Fibroblast of lung (primary cell): Measurements from ENCODE around the gene ACACB. TPM values are rescaled to one million over a fixed set of nuclear protein-coding genes. Genes with fewer than 3 reads are reported as not detected.
A peak's percentile ranks its signal among the peaks of the same experiment; 100 is the strongest.

Source experiments
- DNase-seq, 2 donors: peaks; one replicate each; pipeline versions ENCODE4 v3.0.0 to v3.0.0-alpha.2; 2010; ENCODE audit warnings: low read depth in 2 of 2
- H2AFZ ChIP-seq: 2 replicates; pipeline ENCODE4 v1.5.1; 2012; ENCODE audit warnings: low read length, control low read depth, inconsistent platforms
- H3K27ac ChIP-seq: 2 replicates; pipeline ENCODE4 v1.5.1; 2011; ENCODE audit warnings: low read length, control low read depth; ENCODE audit not compliant: insufficient read depth
- H3K27me3 ChIP-seq: 2 replicates; pipeline ENCODE4 v1.5.1; 2011; ENCODE audit warnings: mild to moderate bottlenecking, low read length; ENCODE audit not compliant: control insufficient read depth, insufficient read depth
- H3K36me3 ChIP-seq: 2 replicates; pipeline ENCODE4 v1.5.1; 2011; ENCODE audit warnings: low read length; ENCODE audit not compliant: control insufficient read depth, insufficient read depth
- H3K4me1 ChIP-seq: 2 replicates; pipeline ENCODE4 v1.5.1; 2011; ENCODE audit warnings: low read length; ENCODE audit not compliant: control insufficient read depth, insufficient read depth; ENCODE audit errors: extremely low read depth
- H3K4me2 ChIP-seq: 2 replicates; pipeline ENCODE4 v1.5.1; 2011; ENCODE audit warnings: low read length, control low read depth; ENCODE audit not compliant: insufficient read depth; ENCODE audit errors: extremely low read depth
- H3K4me3 ChIP-seq, 4 experiments: fragments of 200-600 bp in 1 of 4; sonication (generic) in 1 of 4; replicated peaks in 1 of 4; 2 replicates each; pipeline ENCODE4 v1.5.1; 2011 to 2016; ENCODE audit warnings: low read length in 4 of 4, low read depth in 3 of 4, mild to moderate bottlenecking in 3 of 4, control low read depth in 2 of 4, inconsistent platforms in 1 of 4, mixed read lengths in 1 of 4; ENCODE audit not compliant: insufficient read depth in 1 of 4; ENCODE audit errors: control extremely low read depth in 1 of 4
- H3K79me2 ChIP-seq: 2 replicates; pipeline ENCODE4 v1.5.1; 2012; ENCODE audit warnings: mild to moderate bottlenecking, low read length, inconsistent platforms; ENCODE audit not compliant: control insufficient read depth, insufficient read depth
- H3K9ac ChIP-seq: 2 replicates; pipeline ENCODE4 v1.5.1; 2011; ENCODE audit warnings: mild to moderate bottlenecking, low read length, control low read depth; ENCODE audit not compliant: insufficient read depth
- H3K9me3 ChIP-seq: 2 replicates; pipeline ENCODE4 v1.5.1; 2012; ENCODE audit warnings: low read depth, low read length; ENCODE audit not compliant: control insufficient read depth, insufficient read depth
- H4K20me1 ChIP-seq: 2 replicates; pipeline ENCODE4 v1.5.1; 2011; ENCODE audit warnings: low read length; ENCODE audit not compliant: control insufficient read depth, insufficient read depth; ENCODE audit errors: extremely low read depth
- EZH2 ChIP-seq: IDR thresholded peaks from 2 replicates; pipeline ENCODE4 v1.5.1; 2012; ENCODE audit warnings: low read length, control low read depth, mild to moderate bottlenecking; ENCODE audit errors: missing control alignments
- polyA plus RNA-seq, 2 donors: library from polyadenylated mRNA; depleted of rRNA in 1 of 2; stranded (reverse) in 1 of 2; unstranded in 1 of 2; fragments of >200 nt; gene quantifications; 2 replicates each; pipeline ENCODE4 v1.2.1, GENCODE V29; 2011 to 2012; ENCODE audit warnings: missing spikeins in 1 of 2
- total RNA-seq: library from RNA; depleted of rRNA; stranded (reverse); fragments of >200 nt; gene quantifications from 2 replicates; pipeline ENCODE4 v1.2.1, GENCODE V29; 2014
- TF ChIP-seq, protein P1 (sequence below), 2 donors: IDR thresholded peaks in 1 of 2; conservative IDR thresholded peaks in 1 of 2; 1 replicate in 1 of 2; 2 replicates in 1 of 2; pipeline ENCODE4 v1.5.1; 2011 to 2012; ENCODE audit warnings: low read length in 2 of 2, control low read depth in 1 of 2, inconsistent platforms in 1 of 2, low read depth in 1 of 2, mild to moderate bottlenecking in 1 of 2

Gene ACACB
- total and polyA plus RNA-seq, 2 donors (not counting 1 experiment from before 2014, with no cell fraction given): 1.5 to 9.1 TPM

DNA sequence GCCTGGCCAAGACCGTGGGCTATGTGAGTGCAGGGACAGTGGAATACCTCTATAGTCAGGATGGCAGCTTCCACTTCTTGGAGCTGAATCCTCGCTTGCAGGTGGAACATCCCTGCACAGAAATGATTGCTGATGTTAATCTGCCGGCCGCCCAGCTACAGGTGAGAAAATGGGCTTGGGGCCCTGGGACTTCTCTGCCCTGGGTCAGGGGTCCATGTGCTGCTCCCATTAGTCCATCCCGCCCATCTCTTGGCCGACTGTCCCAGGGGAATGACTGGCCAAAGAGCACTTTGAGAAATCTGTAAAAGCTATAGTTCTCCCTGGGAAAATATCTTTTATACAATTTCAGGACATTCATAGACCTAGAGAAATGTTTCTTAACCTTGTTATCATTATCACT, 63.5 kb downstream of the ACACB start:
- H3K36me3 ChIP-seq: no peaks in the 10 kb centered on the region
- H3K4me3 ChIP-seq: no peak overlapping the region
- no peaks in the 10 kb centered on the region for H3K9me3 ChIP-seq
- no peak overlapping the region for H3K27ac ChIP-seq
- no peak overlapping the region for H3K4me2 ChIP-seq
- H3K9ac ChIP-seq: no peak overlapping the region
- no peaks in the 10 kb centered on the region for H3K4me1 ChIP-seq
- no peak for TF ChIP-seq EZH2
- TF ChIP-seq, protein P1, sequence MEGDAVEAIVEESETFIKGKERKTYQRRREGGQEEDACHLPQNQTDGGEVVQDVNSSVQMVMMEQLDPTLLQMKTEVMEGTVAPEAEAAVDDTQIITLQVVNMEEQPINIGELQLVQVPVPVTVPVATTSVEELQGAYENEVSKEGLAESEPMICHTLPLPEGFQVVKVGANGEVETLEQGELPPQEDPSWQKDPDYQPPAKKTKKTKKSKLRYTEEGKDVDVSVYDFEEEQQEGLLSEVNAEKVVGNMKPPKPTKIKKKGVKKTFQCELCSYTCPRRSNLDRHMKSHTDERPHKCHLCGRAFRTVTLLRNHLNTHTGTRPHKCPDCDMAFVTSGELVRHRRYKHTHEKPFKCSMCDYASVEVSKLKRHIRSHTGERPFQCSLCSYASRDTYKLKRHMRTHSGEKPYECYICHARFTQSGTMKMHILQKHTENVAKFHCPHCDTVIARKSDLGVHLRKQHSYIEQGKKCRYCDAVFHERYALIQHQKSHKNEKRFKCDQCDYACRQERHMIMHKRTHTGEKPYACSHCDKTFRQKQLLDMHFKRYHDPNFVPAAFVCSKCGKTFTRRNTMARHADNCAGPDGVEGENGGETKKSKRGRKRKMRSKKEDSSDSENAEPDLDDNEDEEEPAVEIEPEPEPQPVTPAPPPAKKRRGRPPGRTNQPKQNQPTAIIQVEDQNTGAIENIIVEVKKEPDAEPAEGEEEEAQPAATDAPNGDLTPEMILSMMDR (conservative IDR thresholded peaks at IDR 0.05 in 1 of 2, IDR thresholded peaks at IDR 0.05 in 1 of 2; ENCODE audit: low read depth in 1 of 2, low read length in 2 of 2): no peak
- DNase-seq: no peak
- H3K79me2 ChIP-seq: no peaks in the 10 kb centered on the region
- no peaks in the 10 kb centered on the region for H3K27me3 ChIP-seq
- H4K20me1 ChIP-seq: no peaks in the 10 kb centered on the region
- H2AFZ ChIP-seq: no peak overlapping the region

DNA sequence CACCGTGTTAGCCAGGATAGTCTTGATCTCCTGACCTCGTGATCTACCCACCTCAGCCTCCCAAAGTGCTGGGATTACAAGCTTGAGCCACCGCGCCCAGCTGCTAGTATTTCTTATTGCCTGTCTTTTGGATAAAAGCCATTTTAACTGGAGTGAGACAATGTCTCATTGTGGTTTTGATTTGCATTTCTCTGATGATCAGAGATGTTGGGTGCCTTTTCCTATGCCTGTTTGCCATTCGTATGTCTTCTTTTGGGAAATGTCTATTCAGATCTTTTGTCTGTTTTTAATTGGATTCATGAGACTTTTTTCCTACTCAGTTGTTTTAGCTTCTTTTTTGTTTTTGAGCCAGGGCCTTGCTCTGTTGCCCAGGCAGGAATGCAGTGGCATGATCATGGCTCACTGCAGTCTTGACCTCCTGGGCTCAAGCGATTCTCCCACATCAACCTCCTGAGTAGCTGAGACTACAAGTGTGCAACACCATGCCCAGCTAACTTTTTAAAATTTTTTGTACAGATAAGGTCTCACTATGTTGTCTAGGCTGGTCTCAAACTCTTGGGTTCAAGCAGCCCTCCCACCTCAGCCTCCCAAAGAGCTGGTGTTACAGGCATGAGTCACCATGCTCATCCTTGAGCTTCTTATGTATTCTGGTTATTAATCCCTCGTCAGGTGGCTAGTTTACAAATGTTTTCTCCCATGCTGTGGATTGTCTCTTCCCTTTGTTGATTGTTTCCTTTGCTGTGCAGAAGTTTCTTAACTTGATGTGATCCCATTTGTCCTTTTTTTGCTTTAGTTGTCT, 65.9 kb downstream of the ACACB start:
- Histone ChIP-seq H4K20me1 (no peaks in the 10 kb centered on the region), H3K9me3 (no peaks in the 10 kb centered on the region), H3K4me1 (no peaks in the 10 kb centered on the region), H3K9ac (no peak overlapping the region), H3K27me3 (no peaks in the 10 kb centered on the region), H3K36me3 (no peaks in the 10 kb centered on the region), H3K79me2 (no peaks in the 10 kb centered on the region), H3K4me2 (no peak overlapping the region), H3K4me3 (no peak overlapping the region), H3K27ac (no peak overlapping the region), H2AFZ (no peak overlapping the region)
- TF ChIP-seq EZH2: no peak
- TF ChIP-seq, protein P1 (conservative IDR thresholded peaks at IDR 0.05 in 1 of 2, IDR thresholded peaks at IDR 0.05 in 1 of 2; ENCODE audit: low read depth in 1 of 2, low read length in 2 of 2): no peak
- DNase-seq: peak in 1 of 2 donors; percentile 35

DNA sequence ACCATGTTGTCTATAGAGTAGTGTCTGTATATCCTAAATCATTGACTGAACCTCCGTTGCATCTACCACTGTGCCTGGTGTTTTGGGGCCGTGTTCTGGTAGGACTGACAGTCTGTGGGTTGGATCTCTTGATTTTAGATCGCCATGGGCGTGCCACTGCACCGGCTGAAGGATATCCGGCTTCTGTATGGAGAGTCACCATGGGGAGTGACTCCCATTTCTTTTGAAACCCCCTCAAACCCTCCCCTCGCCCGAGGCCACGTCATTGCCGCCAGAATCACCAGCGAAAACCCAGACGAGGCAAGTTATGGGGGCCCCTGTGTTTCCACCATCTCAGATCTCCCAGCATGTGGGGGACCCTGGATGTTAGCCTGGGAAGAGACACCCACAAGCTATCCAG, 69.1 kb downstream of the ACACB start:
- Histone ChIP-seq H3K36me3 (no peaks in the 10 kb centered on the region), H2AFZ (no peak overlapping the region), H3K79me2 (no peaks in the 10 kb centered on the region), H4K20me1 (no peaks in the 10 kb centered on the region), H3K27ac (no peak overlapping the region), H3K9ac (no peak overlapping the region), H3K9me3 (no peaks in the 10 kb centered on the region), H3K4me2 (no peak overlapping the region), H3K4me3 (no peak overlapping the region), H3K27me3 (no peaks in the 10 kb centered on the region), H3K4me1 (no peaks in the 10 kb centered on the region)
- DNase-seq: no peak
- no peak for TF ChIP-seq EZH2
- TF ChIP-seq, protein P1 (conservative IDR thresholded peaks at IDR 0.05 in 1 of 2, IDR thresholded peaks at IDR 0.05 in 1 of 2; ENCODE audit: low read depth in 1 of 2, low read length in 2 of 2): no peak
